K562 treated with DMSO at 1 percent for 24 hours (cell line): ENCODE measurements around the gene MMP10. TPM values are rescaled to one million over a fixed set of nuclear protein-coding genes. Genes with fewer than 3 reads are reported as not detected.

ENCODE experiments used
- total RNA-seq: library from RNA; unstranded; fragments of 300-600 nt; gene quantifications from 2 replicates; pipeline ENCODE4 v1.2.3, GENCODE V29; 2022; ENCODE audit warnings: low read depth; ENCODE audit not compliant: insufficient read depth

MMP10 gene
- total RNA-seq, result not detected in 2 replicates

GRCh38 chr11:102780491-102780918, at the start of gene MMP10:
TSS of gene MMP10 (minus strand) at chr11:102780628. CDS start at chr11:102780591, 37 bp downstream.

GRCh38 chr11:102798012-102798746, 17.8 kb upstream of the MMP10 start, which contains the start of gene MMP1:
TSS of gene MMP1 (minus strand) at chr11:102798160. CDS start at chr11:102798092, 68 bp downstream.

GRCh38 chr11:102724904-102725500, 55.4 kb downstream of the MMP10 start, which contains the start of gene MMP8:
TSS of gene MMP8 (minus strand) at chr11:102724954. CDS start at chr11:102724855, 99 bp downstream.

Other genes with a start within 250 kb of the MMP10 start
- not detected in 2 replicates for gene MMP7, start 249.9 kb downstream of the MMP10 start, total RNA-seq
- not detected in 2 replicates for gene MMP20, start 155.3 kb downstream of the MMP10 start, total RNA-seq
- not detected in 2 replicates for gene MMP27, start 74.9 kb downstream of the MMP10 start, total RNA-seq
- not detected in 2 replicates for gene MMP8, start 55.7 kb downstream of the MMP10 start, total RNA-seq
- gene MMP1, start 17.5 kb upstream of the MMP10 start, total RNA-seq, result not detected in 2 replicates
- not detected in 2 replicates for gene MMP3, start 63.0 kb upstream of the MMP10 start, total RNA-seq
- not detected in 2 replicates for gene MMP12, start 94.4 kb upstream of the MMP10 start, total RNA-seq
- not detected in 2 replicates for gene MMP13, start 175.1 kb upstream of the MMP10 start, total RNA-seq